ENCODE data around the gene PELI3.
A peak's percentile ranks its signal among the peaks of the same experiment; 100 is the strongest.
"Not testable (repeated sequence)": the region's sequence is repeated elsewhere in the genome, so short reads cannot be mapped to it uniquely, and the experiment has no call there.

PELI3 gene

GRCh38 chr11:66447012-66447411, 19.7 kb upstream of the PELI3 start:
- no peak for DNase-seq

GRCh38 chr11:66448523-66448922, 18.2 kb upstream of the PELI3 start:
- DNase-seq = no peak

- no peak for DNase-seq
These were observed 16.1 kb upstream of the PELI3 start for GRCh38 chr11:66450560-66450959.

GRCh38 chr11:66451663-66452062, 15.0 kb upstream of the PELI3 start:
- DNase-seq = no peak

- peak; percentile 23 for DNase-seq
These were observed 12.5 kb upstream of the PELI3 start for GRCh38 chr11:66454247-66454646.

GRCh38 chr11:66454828-66455227, 11.9 kb upstream of the PELI3 start:
- DNase-seq = no peak

GRCh38 chr11:66457826-66458225, 8.9 kb upstream of the PELI3 start:
- no peak for DNase-seq

- DNase-seq = no peak
These were observed 7.4 kb upstream of the PELI3 start for GRCh38 chr11:66459138-66459778.

- DNase-seq = no peak
These were observed 4.7 kb upstream of the PELI3 start for GRCh38 chr11:66462010-66462409.

GRCh38 chr11:66462911-66463310, 3.8 kb upstream of the PELI3 start:
- no peak for DNase-seq

GRCh38 chr11:66464116-66464515, 2.6 kb upstream of the PELI3 start:
- not testable (repeated sequence) for DNase-seq

GRCh38 chr11:66464916-66465315, 1.8 kb upstream of the PELI3 start:
- DNase-seq = no peak

- no peak for DNase-seq
These were observed 1.1 kb upstream of the PELI3 start for GRCh38 chr11:66465373-66466224.

- DNase-seq = peak; percentile 52
These were observed 442 bp downstream of the PELI3 start for GRCh38 chr11:66467034-66467659.

GRCh38 chr11:66467756-66468155, 1.1 kb downstream of the PELI3 start:
- DNase-seq = peak; percentile 39

GRCh38 chr11:66468691-66469090, 2.0 kb downstream of the PELI3 start:
- DNase-seq = no peak

GRCh38 chr11:66469441-66469840, 2.7 kb downstream of the PELI3 start:
- DNase-seq = no peak

GRCh38 chr11:66470015-66470414, 3.3 kb downstream of the PELI3 start:
- no peak for DNase-seq

GRCh38 chr11:66471142-66471541, 4.4 kb downstream of the PELI3 start:
- no peak for DNase-seq

GRCh38 chr11:66472054-66472453, 5.3 kb downstream of the PELI3 start:
- DNase-seq = no peak

- DNase-seq = no peak
These were observed 6.5 kb downstream of the PELI3 start for GRCh38 chr11:66473167-66473566.

- no peak for DNase-seq
These were observed 7.2 kb downstream of the PELI3 start for GRCh38 chr11:66473608-66474515.
